Coronary artery (tissue), 2 donors: ENCODE measurements around the gene UBLCP1.
"Not testable (repeated sequence)": the region's sequence is repeated elsewhere in the genome, so short reads cannot be mapped to it uniquely, and the experiment has no call there.

Experiments
- DNase-seq: peaks from one replicate; pipeline ENCODE4 v3.0.0-alpha.2; 2017; ENCODE audit warnings: low spot score
- H3K27ac ChIP-seq, 2 donors: fragments of 200-600 bp; sonication (generic); one replicate each; pipeline ENCODE4 v1.5.1; 2016 to 2019
- H3K4me3 ChIP-seq: fragments of 200-600 bp; sonication (generic); 2 replicates; pipeline ENCODE4 v1.5.1; 2016; ENCODE audit warnings: mild to moderate bottlenecking, moderate library complexity
- TF ChIP-seq, protein P1 (sequence below): fragments of 200-600 bp; sonication (generic); IDR thresholded peaks from one replicate; pipeline ENCODE4 v1.5.1; 2019; ENCODE audit warnings: antibody characterized with exemption

Gene UBLCP1

DNA sequence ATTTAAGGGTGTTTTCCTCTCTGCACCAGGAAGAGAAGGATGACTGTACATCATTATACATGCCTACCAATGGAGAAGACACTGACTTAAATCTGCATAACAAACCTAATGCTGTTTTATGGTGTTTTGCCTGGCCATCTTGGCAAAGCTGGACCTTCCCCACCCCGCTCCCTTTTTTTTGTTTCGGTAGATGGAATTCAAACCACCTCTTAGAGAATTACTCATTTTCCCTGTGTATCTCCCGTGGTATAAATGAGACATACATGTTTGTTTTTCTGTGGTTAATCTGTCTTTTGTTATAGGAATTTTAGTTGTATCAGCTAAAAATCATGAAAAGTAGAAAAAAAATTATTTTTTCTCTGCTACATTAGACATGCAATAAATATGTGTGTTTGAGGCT, 38.4 kb downstream of the UBLCP1 start:
- Histone ChIP-seq H3K27ac (no peak overlapping the region), H3K4me3 (no peak overlapping the region)
- no peak for DNase-seq
- TF ChIP-seq, protein P1, sequence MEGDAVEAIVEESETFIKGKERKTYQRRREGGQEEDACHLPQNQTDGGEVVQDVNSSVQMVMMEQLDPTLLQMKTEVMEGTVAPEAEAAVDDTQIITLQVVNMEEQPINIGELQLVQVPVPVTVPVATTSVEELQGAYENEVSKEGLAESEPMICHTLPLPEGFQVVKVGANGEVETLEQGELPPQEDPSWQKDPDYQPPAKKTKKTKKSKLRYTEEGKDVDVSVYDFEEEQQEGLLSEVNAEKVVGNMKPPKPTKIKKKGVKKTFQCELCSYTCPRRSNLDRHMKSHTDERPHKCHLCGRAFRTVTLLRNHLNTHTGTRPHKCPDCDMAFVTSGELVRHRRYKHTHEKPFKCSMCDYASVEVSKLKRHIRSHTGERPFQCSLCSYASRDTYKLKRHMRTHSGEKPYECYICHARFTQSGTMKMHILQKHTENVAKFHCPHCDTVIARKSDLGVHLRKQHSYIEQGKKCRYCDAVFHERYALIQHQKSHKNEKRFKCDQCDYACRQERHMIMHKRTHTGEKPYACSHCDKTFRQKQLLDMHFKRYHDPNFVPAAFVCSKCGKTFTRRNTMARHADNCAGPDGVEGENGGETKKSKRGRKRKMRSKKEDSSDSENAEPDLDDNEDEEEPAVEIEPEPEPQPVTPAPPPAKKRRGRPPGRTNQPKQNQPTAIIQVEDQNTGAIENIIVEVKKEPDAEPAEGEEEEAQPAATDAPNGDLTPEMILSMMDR: no peak

DNA sequence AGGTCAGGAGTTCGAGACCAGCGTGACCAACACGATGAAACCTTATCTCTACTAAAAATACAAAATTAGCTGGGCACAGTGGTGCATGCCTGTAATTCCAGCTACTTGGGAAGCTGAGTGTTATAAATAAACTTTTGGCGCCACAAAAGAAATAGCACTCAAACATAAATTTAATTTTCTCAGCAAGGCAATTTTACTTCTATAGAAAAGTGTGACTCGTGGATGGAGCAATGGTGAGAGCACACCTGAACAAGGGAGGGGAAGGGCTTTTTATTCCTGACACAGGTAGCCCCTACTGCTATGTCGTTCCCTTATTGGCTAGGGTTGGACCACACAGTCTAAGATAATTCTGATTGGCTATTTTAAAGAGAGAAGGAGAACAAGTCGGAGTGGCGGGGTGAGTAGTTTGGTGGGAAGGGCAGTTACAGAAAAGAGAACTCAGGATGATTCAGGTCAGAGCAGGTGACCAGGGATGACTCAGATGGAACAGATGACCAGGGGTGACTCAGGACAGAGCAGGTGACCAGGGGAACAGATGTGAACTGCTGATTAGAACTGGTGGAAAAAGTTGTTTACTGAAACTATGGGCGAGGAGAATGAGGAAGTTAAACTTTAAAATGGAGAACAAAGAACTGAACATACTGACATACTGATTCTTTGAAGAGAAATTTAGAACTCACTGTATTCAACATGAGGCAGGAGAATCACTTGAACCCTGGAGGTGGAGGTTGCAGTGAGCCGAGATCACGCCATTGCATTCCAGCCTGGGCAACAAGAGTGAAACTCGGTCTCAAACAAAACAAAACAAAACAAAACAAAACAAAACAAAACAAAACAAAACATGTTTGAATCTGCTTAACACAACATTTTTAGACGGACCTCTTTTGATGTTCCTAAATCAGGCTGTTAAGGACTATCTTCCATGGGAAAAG, 39.1 kb downstream of the UBLCP1 start:
- DNase-seq, H3K4me3 ChIP-seq, H3K27ac ChIP-seq: not testable (repeated sequence)

DNA sequence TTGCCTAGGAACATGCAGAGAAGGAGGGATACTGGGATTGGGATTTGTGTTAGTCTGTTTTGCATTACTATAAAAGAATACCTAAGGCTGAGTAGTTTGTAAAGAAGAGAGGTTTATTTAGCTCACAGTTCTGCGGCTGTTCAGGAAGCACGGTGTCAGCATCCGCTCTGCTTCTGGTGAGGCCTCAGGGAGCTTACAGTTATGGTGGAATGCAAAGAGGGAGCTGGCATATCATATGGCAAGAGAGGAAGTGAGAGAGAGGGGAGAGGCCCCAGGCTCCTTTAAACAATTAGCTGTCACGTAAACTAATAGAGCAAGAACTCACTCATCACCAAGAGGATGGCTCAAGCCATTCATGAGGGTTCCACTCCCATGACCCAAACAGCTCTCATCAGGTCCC, 40.2 kb downstream of the UBLCP1 start:
- no peak for DNase-seq
- H3K27ac ChIP-seq: no peak overlapping the region
- no peak overlapping the region for H3K4me3 ChIP-seq
- TF ChIP-seq, protein P1: no peak

DNA sequence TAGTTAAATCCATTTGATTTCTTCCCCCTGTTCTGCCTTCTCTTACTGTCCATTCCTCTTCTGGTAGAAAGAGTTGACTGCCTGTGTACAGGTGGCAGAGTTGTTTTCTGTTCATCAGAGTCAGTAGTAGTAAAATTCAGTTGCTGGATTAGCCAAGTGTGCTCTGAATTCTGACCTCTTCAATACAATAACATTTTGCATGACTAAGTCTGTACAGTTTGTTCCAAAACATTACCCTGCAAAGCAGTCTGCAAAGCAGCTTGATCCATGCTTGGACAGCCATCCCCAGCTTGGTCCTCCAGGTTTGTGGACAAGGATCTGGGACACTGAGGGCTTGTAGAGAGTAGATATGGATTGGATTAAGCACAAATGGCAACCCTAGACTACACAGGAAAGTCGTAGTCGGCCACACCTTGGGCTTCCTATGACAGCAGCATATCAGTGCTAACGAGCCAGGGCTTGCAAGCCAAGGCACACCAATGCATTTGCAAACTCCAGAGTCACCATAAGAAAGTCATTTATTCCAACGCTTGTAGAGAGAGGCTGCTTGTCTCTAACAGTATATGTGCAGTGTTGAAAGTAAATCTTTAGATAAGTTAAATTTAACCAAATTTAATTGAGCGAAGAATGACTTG, 42.0 kb downstream of the UBLCP1 start:
- no peak for DNase-seq
- Histone ChIP-seq H3K4me3 (no peak overlapping the region), H3K27ac (no peak overlapping the region)
- TF ChIP-seq, protein P1: no peak

DNA sequence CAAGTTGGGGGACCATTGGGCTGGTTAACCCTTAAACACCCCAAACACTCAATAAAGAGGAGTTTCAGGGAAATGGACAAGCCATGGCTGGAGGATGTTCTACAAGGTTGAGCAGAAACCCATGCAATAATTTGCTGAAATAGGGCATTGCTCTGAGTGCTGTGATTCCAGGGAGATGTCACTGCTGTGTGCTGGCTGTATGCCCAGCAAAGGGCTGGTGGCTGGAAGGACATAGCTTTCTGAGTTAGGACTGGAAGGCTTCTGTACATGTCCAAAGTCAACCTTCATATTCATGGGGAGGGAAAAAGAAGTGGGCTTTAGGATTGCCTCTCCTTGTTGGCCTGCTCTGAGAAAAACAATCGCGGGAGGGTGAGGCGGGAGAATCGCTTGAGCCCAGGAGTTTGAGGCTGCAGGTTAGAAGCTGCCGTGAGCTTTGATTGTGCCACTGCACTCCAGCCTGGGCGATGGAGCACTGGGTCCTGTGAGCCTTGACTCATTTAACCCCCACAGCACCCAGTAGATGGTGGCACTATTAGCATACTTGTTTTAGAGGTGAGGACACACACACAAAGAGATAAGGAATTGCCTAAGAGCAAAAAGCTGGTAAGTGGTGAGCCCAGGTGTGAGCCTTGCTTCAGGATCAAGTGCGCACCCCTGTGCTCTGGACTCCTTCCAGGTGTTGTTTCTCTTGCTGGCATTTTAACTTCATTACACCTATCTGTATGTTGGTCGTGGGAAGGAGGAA, 46.8 kb downstream of the UBLCP1 start:
- TF ChIP-seq, protein P1: no peak
- H3K4me3 ChIP-seq: no peak overlapping the region
- no peak overlapping the region for H3K27ac ChIP-seq
- no peak for DNase-seq

DNA sequence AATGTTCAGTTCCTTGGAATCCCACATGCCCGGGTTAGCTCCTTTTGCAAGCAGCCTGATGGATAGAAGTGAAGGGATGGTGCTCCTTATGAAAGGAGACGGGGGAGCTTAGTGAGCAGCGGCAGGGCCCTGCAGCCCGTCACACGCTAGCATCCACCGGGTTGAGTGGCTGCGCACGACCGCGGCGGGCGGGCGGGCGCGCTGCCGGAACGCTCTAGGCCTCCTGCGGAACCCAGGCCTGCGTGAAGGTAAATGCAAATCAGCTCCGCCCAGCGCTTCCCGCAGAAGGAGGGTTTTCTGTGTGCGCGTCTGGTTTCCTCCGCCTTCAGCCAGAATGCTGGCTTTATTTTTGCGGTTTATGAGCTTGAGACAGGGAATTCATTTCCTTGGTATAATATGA, 47.4 kb downstream of the UBLCP1 start:
- H3K27ac ChIP-seq: no peak overlapping the region
- H3K4me3 ChIP-seq: no peak overlapping the region
- no peak for DNase-seq
- TF ChIP-seq, protein P1: no peak

DNA sequence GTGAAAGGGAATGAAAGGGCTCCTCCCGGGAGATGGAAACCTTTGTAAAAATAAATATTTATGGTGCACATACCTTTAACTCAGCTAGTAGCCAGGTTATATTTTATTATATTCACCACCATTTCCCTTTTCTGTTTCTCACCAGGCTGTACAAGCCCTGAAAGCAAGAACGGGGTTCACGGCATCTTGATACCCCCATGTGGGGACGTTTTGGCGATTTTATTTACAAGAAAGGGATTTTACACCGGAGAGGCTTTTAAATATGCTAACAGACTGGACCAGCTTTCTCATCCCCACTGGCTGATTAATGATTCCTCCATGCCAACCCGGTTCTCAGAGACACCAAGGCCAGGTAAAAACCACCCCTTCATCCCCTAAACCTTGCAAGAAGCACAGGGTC, 48.0 kb downstream of the UBLCP1 start:
- TF ChIP-seq, protein P1: no peak
- Histone ChIP-seq H3K4me3 (no peak overlapping the region), H3K27ac (no peak overlapping the region)
- DNase-seq: no peak
